HG02884 (cell line): ENCODE results near the gene PCDHGA11.
A peak's percentile ranks its signal among the peaks of the same experiment; 100 is the strongest.
"Not testable (repeated sequence)": the region's sequence is repeated elsewhere in the genome, so short reads cannot be mapped to it uniquely, and the experiment has no call there.

ENCODE experiments used
- ATAC-seq: cut with Tn5 transposase; IDR thresholded peaks from one replicate; pipeline ENCODE4 v1.9.1; 2021; ENCODE audit warnings: mild to moderate bottlenecking, moderate library complexity; ENCODE audit not compliant: unreplicated experiment

PCDHGA11 gene

GRCh38 chr5:141430332-141431113 is 9.7 kb downstream of the PCDHGA11 start, which contains the start of gene PCDHGA12:
Gene PCDHGA12, plus strand, starts transcription at chr5:141430507. Its CDS starts 253 bp downstream, at chr5:141430760.
- peak; percentile 93 for ATAC-seq

GRCh38 chr5:141431286-141431685 is 10.4 kb downstream of the PCDHGA11 start:
- ATAC-seq: peak; percentile 42

- not testable (repeated sequence) for ATAC-seq
Observed at GRCh38 chr5:141432308-141432707, 11.5 kb downstream of the PCDHGA11 start.

- ATAC-seq: not testable (repeated sequence)
Observed at GRCh38 chr5:141432726-141433125, 11.9 kb downstream of the PCDHGA11 start.

- ATAC-seq: no peak
Observed at GRCh38 chr5:141434006-141434405, 13.2 kb downstream of the PCDHGA11 start.

- ATAC-seq: no peak
Observed at GRCh38 chr5:141437221-141437620, 16.4 kb downstream of the PCDHGA11 start.

- no peak for ATAC-seq
Observed at GRCh38 chr5:141439411-141440141, 18.7 kb downstream of the PCDHGA11 start.

GRCh38 chr5:141440341-141440740 is 19.5 kb downstream of the PCDHGA11 start:
- ATAC-seq: no peak

GRCh38 chr5:141441571-141442170 is 20.8 kb downstream of the PCDHGA11 start:
- ATAC-seq: no peak

GRCh38 chr5:141465351-141465750 is 44.5 kb downstream of the PCDHGA11 start:
- ATAC-seq: no peak
